ENCODE data around the gene AQP1. TPM values are rescaled to one million over a fixed set of nuclear protein-coding genes. Genes with fewer than 3 reads are reported as not detected.

The AQP1 gene
- total RNA-seq, 1 donor from 2014 or later = 18.0 TPM

GRCh38 chr7:30897770-30898169 is 13.9 kb upstream of the AQP1 start:
- Mint-ChIP-seq H3K27ac (ENCODE audit: unreplicated experiment) (no peak overlapping the region), H3K9me3 (ENCODE audit: low read depth) (no peaks in the 10 kb centered on the region), H3K36me3 (ENCODE audit: low read depth) (no peaks in the 10 kb centered on the region), H3K4me3 (ENCODE audit: unreplicated experiment) (no peak overlapping the region), H3K4me1 (ENCODE audit: low read depth) (peaks cover 23% of the 10 kb centered on the region), H3K27me3 (ENCODE audit: low read depth) (peaks cover 16% of the 10 kb centered on the region)
- no peak for DNase-seq (ENCODE audit: low spot score)
- TF ChIP-seq CTCF (IDR thresholded peaks at IDR 0.05) = no peak

- peaks cover 16% of the 10 kb centered on the region for H3K4me1 Mint-ChIP-seq (ENCODE audit: low read depth)
- H3K4me3 Mint-ChIP-seq (ENCODE audit: unreplicated experiment) = no peak overlapping the region
- no peak for TF ChIP-seq CTCF (IDR thresholded peaks at IDR 0.05)
- no peaks in the 10 kb centered on the region for H3K36me3 Mint-ChIP-seq (ENCODE audit: low read depth)
- no peak overlapping the region for H3K27ac Mint-ChIP-seq (ENCODE audit: unreplicated experiment)
- no peaks in the 10 kb centered on the region for H3K9me3 Mint-ChIP-seq (ENCODE audit: low read depth)
- DNase-seq (ENCODE audit: low spot score) = no peak
- H3K27me3 Mint-ChIP-seq (ENCODE audit: low read depth) = peaks cover 16% of the 10 kb centered on the region
These were observed 13.2 kb upstream of the AQP1 start for GRCh38 chr7:30898411-30898810.

GRCh38 chr7:30899066-30899465 is 12.6 kb upstream of the AQP1 start:
- Mint-ChIP-seq H3K4me3 (ENCODE audit: unreplicated experiment) (no peak overlapping the region), H3K27me3 (ENCODE audit: low read depth) (peaks cover 16% of the 10 kb centered on the region), H3K4me1 (ENCODE audit: low read depth) (peaks cover 12% of the 10 kb centered on the region), H3K9me3 (ENCODE audit: low read depth) (no peaks in the 10 kb centered on the region), H3K27ac (ENCODE audit: unreplicated experiment) (no peak overlapping the region), H3K36me3 (ENCODE audit: low read depth) (no peaks in the 10 kb centered on the region)
- no peak for DNase-seq (ENCODE audit: low spot score)
- no peak for TF ChIP-seq CTCF (IDR thresholded peaks at IDR 0.05)

- TF ChIP-seq CTCF (IDR thresholded peaks at IDR 0.05) = no peak
- Mint-ChIP-seq H3K4me3 (ENCODE audit: unreplicated experiment) (no peak overlapping the region), H3K36me3 (ENCODE audit: low read depth) (no peaks in the 10 kb centered on the region), H3K27me3 (ENCODE audit: low read depth) (peaks cover 12% of the 10 kb centered on the region), H3K9me3 (ENCODE audit: low read depth) (no peaks in the 10 kb centered on the region), H3K27ac (ENCODE audit: unreplicated experiment) (no peak overlapping the region), H3K4me1 (ENCODE audit: low read depth) (peaks cover 8% of the 10 kb centered on the region)
- no peak for DNase-seq (ENCODE audit: low spot score)
These were observed 12.0 kb upstream of the AQP1 start for GRCh38 chr7:30899630-30900029.

- no peak overlapping the region for H3K4me3 Mint-ChIP-seq (ENCODE audit: unreplicated experiment)
- H3K36me3 Mint-ChIP-seq (ENCODE audit: low read depth) = no peaks in the 10 kb centered on the region
- no peak for DNase-seq (ENCODE audit: low spot score)
- peaks cover 10% of the 10 kb centered on the region for H3K4me1 Mint-ChIP-seq (ENCODE audit: low read depth)
- no peak overlapping the region for H3K27ac Mint-ChIP-seq (ENCODE audit: unreplicated experiment)
- TF ChIP-seq CTCF (IDR thresholded peaks at IDR 0.05) = no peak
- peaks cover 12% of the 10 kb centered on the region for H3K27me3 Mint-ChIP-seq (ENCODE audit: low read depth)
- no peaks in the 10 kb centered on the region for H3K9me3 Mint-ChIP-seq (ENCODE audit: low read depth)
These were observed 11.6 kb upstream of the AQP1 start for GRCh38 chr7:30900053-30900452.

Data from chondrocyte (in vitro differentiated cells).